CD4-positive, alpha-beta T cell treated with Interleukin-4 for 4 hours (primary cell): Measurements from ENCODE around the gene NKX1-1.
"Not testable (repeated sequence)": the region's sequence is repeated elsewhere in the genome, so short reads cannot be mapped to it uniquely, and the experiment has no call there.

Experiments
- DNase-seq: peaks from one replicate; pipeline ENCODE4 v3.0.0-alpha.2; 2020

NKX1-1 gene

GRCh38 chr4:1403591-1404572 lies 2.4 kb downstream of the NKX1-1 start:
- no peak for DNase-seq

- no peak for DNase-seq
These were observed 3.1 kb downstream of the NKX1-1 start for GRCh38 chr4:1403177-1403583.

- no peak for DNase-seq
These were observed 3.6 kb downstream of the NKX1-1 start for GRCh38 chr4:1402516-1403091.

- DNase-seq: no peak
These were observed 4.2 kb downstream of the NKX1-1 start for GRCh38 chr4:1402021-1402515.

GRCh38 chr4:1401409-1402020 lies 4.7 kb downstream of the NKX1-1 start:
- DNase-seq: no peak

GRCh38 chr4:1400831-1401408 lies 5.3 kb downstream of the NKX1-1 start:
- no peak for DNase-seq

- DNase-seq: no peak
These were observed 5.9 kb downstream of the NKX1-1 start for GRCh38 chr4:1400191-1400805.

GRCh38 chr4:1399508-1400190 lies 6.6 kb downstream of the NKX1-1 start:
- no peak for DNase-seq

GRCh38 chr4:1398681-1399507 lies 7.3 kb downstream of the NKX1-1 start:
- no peak for DNase-seq

GRCh38 chr4:1396806-1397455 lies 9.3 kb downstream of the NKX1-1 start:
- no peak for DNase-seq

- DNase-seq: no peak
These were observed 10.1 kb downstream of the NKX1-1 start for GRCh38 chr4:1395941-1396805.

- not testable (repeated sequence) for DNase-seq
These were observed 10.8 kb downstream of the NKX1-1 start for GRCh38 chr4:1395389-1395820.

- not testable (repeated sequence) for DNase-seq
These were observed 11.5 kb downstream of the NKX1-1 start for GRCh38 chr4:1394554-1395388.

GRCh38 chr4:1393866-1394265 lies 12.4 kb downstream of the NKX1-1 start:
- DNase-seq: no peak

GRCh38 chr4:1393363-1393762 lies 12.9 kb downstream of the NKX1-1 start:
- not testable (repeated sequence) for DNase-seq

- no peak for DNase-seq
These were observed 20.6 kb downstream of the NKX1-1 start for GRCh38 chr4:1385373-1386340.

GRCh38 chr4:1384675-1385372 lies 21.4 kb downstream of the NKX1-1 start:
- no peak for DNase-seq
